Measurements from ENCODE around the gene SOX4.
"Not testable (repeated sequence)": the region's sequence is repeated elsewhere in the genome, so short reads cannot be mapped to it uniquely, and the experiment has no call there.

SOX4 gene

GRCh38 chr6:21593412-21593926, at the start of gene SOX4:
TSS of gene SOX4 (plus strand) at chr6:21593751. CDS start at chr6:21594535, 784 bp downstream.
- peak; percentile 89 to 90 for DNase-seq

- not testable (repeated sequence) for DNase-seq
Measured at GRCh38 chr6:21552286-21552685, 41.3 kb upstream of the SOX4 start.

- no peak for DNase-seq
Measured at GRCh38 chr6:21554286-21554685, 39.3 kb upstream of the SOX4 start.

DNA sequence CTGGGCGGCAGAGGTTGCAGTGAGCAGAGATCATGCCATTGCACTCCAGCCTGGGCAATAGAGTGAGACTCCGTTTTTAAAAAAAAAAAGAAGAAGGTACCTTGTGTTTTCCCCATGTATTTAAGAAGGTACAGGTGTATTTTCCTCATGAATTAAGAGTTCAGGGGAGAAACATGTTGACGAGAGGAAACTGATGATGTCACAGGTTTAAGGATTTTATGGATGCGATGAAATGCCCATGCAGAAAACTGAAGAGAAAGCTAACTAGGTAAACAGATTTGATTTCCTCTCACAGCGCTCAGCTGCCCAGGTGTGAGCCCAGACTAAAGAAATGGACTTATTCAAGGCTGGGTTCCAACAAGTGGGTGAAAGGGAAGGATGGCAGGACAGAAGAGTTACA, 38.4 kb upstream of the SOX4 start:
- no peak for DNase-seq

GRCh38 chr6:21556511-21556910, 37.0 kb upstream of the SOX4 start:
- DNase-seq, result no peak

DNA sequence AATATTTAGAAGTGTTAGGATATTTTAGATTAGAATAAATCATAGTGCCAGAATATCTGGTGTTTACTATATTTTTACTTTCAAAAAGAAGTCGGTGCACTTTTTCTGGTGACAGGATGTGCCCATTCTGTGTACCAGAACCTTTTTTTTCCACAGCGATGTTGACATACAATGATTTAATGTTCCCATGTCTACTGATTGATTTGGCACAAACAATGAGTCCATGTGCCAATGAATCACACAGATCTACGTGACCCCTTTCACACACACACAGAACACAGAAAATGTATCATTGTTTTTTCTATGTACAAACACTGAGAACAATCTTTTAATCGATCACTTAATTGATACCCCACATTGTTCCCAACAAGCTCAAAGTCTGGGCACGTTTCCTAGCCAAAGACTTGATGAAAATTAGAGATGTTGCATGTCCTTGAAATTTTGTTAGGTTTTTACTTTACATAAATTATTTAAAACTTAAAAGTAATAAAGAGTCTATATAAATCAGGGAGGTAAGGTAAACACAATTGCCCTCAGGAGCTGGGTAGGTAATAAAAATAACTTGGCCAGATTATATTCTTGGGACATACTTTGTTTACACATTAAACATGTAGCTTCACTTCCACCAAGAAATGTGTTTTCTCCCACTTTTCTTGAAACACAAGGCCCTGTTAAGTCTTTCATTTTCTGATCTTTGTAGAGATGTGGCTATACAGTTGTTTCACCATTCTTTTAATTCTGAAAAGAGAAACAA, 36.4 kb upstream of the SOX4 start:
- DNase-seq, result no peak

GRCh38 chr6:21559238-21559637, 34.3 kb upstream of the SOX4 start:
- DNase-seq, result no peak

DNA sequence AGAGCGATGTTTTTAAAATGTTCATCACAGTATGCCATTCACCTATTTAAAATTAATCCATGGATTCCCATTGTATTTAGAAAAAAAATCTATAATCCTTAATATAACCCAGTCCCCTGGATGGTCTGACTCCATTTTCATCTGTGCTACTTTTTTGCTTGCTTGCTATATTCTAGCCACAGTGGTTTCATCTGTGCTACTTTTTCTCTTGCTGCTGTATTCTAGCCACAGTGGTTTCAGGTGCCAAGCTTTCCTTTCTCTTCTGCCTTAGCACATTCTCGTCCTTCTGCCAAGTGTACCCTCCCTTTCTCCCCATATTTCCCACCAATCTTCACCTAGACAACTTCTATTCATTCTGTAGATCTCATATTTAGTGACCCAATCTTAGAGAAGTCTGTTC, 33.3 kb upstream of the SOX4 start:
- no peak for DNase-seq

DNA sequence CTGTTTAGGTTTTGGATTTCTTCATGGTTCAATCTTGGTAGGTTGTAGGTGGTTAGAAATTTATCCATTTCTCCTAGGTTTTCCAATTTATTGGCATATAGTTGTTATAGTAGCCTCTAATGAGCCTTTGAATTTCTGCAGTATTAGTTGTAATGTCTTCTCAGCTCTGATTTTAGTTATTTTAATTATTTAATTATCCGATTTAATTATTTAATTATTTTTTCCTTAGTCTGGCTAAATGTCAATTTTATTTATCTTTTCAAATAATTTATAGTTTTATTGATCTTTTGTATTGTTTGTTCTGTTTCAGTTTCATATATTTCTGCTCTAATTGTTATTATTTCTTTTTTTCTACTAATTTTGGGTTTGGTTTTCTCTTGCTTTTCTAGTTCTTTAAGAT, 28.1 kb upstream of the SOX4 start:
- no peak for DNase-seq

DNA sequence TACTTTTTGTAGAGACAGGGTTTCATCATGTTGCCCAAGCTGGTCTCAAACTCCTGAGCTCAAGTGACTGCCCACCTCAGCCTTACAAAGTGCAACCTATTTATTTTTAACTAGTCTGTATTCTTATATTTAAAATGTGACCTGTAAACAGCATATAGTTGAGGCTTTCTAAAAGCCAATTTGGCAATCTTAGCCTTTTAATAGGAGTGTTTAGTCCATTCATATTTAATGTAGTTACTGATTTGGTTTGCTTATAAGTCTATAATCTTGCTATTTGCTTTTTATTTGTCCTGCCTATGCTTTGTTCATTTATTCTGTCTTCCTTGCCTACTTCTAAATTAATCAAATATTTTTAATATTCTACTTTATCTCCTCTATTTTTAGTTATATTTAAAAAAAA, 15.0 kb upstream of the SOX4 start:
- DNase-seq, result no peak

GRCh38 chr6:21582651-21583050, 10.9 kb upstream of the SOX4 start:
- DNase-seq, result no peak

DNA sequence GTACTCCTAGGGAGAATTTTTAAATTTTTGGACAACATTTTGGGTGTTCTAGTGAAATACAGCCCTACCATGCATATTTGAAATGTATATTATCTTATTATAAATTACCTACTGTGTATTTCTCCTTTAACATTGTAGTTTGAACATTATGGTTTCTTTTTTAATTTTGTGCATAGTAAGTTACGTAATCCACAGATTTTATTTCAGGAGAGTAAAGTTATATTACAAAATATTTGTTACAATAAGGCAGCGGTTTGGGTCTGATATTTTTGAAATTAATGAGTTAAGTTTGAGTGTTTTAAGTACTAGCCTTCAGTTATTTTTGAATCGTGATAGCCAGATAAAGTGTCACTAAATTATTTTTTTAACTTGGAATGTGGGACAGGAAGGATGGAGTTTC, 7.3 kb upstream of the SOX4 start:
- DNase-seq, result no peak

GRCh38 chr6:21586740-21587178, 6.8 kb upstream of the SOX4 start:
- peak; percentile 63 to 76 for DNase-seq

DNA sequence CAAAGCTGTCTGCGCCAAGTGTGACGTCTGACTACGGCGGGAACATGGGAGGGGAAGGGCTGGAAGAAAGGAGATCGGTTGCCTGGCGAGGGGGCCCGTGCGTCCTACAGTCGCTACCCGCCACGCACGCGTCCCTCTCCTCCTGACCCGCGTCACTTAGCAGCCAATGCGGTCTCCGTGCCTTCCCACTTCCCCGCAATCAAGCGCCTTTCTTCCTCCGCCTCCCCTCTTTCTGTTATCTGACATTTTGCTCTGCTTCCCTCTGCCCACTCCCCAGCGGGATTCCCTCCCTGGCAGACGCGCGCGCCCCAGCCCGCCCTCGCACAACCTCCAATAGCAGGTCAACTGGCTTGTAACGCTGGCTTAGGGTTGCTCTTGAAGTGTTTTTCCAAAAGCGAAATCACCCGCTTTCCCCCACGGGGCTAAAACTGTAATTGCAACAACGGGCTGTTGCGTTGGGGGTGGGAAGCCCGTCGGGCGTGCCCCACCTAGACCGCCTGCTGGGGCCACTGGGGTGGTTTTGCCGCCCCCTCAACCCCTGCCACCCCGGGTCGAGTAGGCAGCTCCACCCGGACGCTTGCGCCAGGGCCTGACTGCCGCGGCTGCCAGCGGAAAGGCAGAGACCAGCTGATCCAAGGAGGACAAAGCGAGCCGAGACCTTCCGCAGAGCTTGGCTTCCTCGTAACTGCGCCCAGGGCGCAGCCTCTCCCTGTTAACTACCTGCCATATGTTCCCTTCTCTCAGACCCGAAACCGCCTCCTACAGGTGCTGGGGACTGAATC, 6.2 kb upstream of the SOX4 start:
- DNase-seq, result peak in 1 of 2 experiments; percentile 52

- DNase-seq, result peak; percentile 43 to 46
Measured at GRCh38 chr6:21587961-21588480, 5.5 kb upstream of the SOX4 start.

DNA sequence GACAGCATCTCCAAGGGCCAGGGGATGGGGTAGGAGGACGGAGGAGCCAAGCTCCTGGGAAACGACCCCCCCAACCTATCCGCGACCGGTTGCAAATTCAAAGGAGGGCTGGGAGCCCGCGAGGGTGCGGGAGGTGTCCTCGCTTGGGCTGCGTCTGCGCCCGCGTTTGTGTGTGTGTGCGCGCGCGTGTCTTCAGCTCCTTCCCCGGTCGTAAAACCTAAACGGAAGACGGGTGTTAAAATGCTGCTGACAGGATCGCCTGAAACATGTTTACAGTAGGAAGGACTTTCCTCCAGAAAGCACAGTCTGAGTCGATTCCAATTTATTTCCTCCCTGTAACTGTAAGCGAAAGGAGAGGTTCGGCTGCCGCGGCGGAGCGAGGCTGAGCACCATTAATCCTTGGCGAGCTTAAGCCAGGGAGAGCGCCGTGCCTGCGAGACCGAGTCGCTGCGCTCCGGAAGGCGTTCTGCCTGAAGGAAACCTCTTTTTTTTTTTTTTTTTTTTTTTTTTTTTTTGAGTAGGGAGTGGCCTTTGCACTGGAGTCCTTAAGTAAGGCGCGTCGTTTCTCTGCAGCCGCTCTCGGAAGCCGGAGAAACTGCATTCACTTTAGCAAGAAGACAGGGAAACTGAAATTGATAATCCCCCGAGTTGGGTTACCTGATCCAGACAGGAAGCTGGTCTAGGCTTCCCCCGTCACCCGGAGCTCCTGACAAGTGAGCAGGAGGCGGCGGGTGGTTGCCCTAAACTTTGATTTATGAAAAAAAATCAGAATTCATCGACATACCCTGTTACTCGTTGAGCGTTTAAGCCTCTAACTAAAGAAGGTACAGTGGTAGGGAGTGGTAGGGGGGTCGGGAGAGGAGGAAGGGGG, 4.8 kb upstream of the SOX4 start:
- DNase-seq, result peak in 1 of 2 experiments; percentile 20

GRCh38 chr6:21589352-21590345, 3.9 kb upstream of the SOX4 start:
- peak in 1 of 2 experiments; percentile 72 for DNase-seq

GRCh38 chr6:21590346-21590745, 3.2 kb upstream of the SOX4 start:
- no peak for DNase-seq

GRCh38 chr6:21591446-21591845, 2.1 kb upstream of the SOX4 start:
- DNase-seq, result no peak

DNA sequence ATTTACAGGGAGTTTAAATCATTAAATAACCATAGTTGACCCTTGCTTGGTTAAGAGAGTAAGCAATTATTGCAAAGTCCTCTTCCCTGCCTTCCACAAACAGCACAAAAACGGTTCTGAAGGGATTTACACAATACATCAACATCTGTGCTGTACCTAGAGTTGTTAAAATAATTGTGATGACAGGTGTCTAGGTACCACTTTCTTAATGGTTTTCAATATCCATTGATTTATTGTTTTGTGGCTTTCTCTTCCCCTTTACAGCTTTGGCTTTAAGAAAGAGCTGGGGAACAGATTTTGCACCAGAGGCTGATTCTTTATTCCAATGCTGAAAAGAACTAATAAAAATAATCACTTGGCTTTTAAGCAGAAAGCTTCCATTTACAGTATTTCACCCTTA, 598 bp upstream of the SOX4 start:
- DNase-seq, result no peak

GRCh38 chr6:21593927-21594415, 420 bp downstream of the SOX4 start:
- DNase-seq, result no peak
